ENCODE results near the gene ZNF764.

The ZNF764 gene

GRCh38 chr16:30569746-30570635, 11.8 kb upstream of the ZNF764 start:
- DNase-seq: no peak

GRCh38 chr16:30569281-30569680, 11.1 kb upstream of the ZNF764 start:
- no peak for DNase-seq

GRCh38 chr16:30567991-30568638, 9.9 kb upstream of the ZNF764 start:
- peak; percentile 97 for DNase-seq

- DNase-seq: no peak
Measured at GRCh38 chr16:30567160-30567990, 9.2 kb upstream of the ZNF764 start.

GRCh38 chr16:30566531-30566930, 8.4 kb upstream of the ZNF764 start:
- no peak for DNase-seq

GRCh38 chr16:30565984-30566383, 7.8 kb upstream of the ZNF764 start:
- DNase-seq: no peak

- DNase-seq: no peak
Measured at GRCh38 chr16:30565526-30565925, 7.4 kb upstream of the ZNF764 start.

- no peak for DNase-seq
Measured at GRCh38 chr16:30562021-30562420, 3.8 kb upstream of the ZNF764 start.

GRCh38 chr16:30561089-30561816, 3.1 kb upstream of the ZNF764 start:
- no peak for DNase-seq

GRCh38 chr16:30559690-30560089, 1.5 kb upstream of the ZNF764 start:
- peak; percentile 69 for DNase-seq

- no peak for DNase-seq
Measured at GRCh38 chr16:30558789-30559377, 709 bp upstream of the ZNF764 start.

- no peak for DNase-seq
Measured at GRCh38 chr16:30557707-30557956, 542 bp downstream of the ZNF764 start.

GRCh38 chr16:30556125-30556473, 2.1 kb downstream of the ZNF764 start:
- DNase-seq: no peak

GRCh38 chr16:30555315-30556124, 2.7 kb downstream of the ZNF764 start:
- DNase-seq: no peak

GRCh38 chr16:30554557-30555314, 3.4 kb downstream of the ZNF764 start:
- DNase-seq: no peak

- peak; percentile 39 for DNase-seq
Measured at GRCh38 chr16:30553393-30553899, 4.7 kb downstream of the ZNF764 start.

- DNase-seq: no peak
Measured at GRCh38 chr16:30552956-30553355, 5.2 kb downstream of the ZNF764 start.

- no peak for DNase-seq
Measured at GRCh38 chr16:30551781-30552180, 6.4 kb downstream of the ZNF764 start.

GRCh38 chr16:30548416-30549253, 9.5 kb downstream of the ZNF764 start:
- DNase-seq: no peak

GRCh38 chr16:30546115-30546514, 12.1 kb downstream of the ZNF764 start:
- peak; percentile 38 for DNase-seq
